ENCODE measurements around the gene MROH2A.

MROH2A gene

DNA sequence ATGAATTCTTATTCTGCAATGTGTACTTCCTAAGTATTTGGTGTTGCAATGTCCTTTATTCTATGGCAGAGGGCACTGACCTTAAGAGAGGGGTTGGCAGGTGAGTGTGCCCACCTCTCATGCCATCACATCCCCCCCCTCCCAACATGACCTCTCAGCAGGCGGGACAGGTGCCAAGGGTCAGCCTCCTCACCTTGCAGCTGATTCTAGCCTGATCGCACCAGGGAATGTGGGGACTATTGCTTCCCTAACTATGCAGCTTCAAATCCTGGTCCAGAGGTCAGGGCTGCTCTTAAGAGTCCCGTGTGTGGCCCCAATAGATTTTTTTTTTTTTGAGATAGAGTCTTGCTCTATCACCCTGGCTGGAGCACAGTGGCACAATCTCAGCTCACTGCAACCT, 66.7 kb downstream of the MROH2A start:
- no peaks in the 10 kb centered on the region for H3K27me3 ChIP-seq (ENCODE audit: insufficient read depth, poor library complexity, severe bottlenecking)
- H3K36me3 ChIP-seq (ENCODE audit: low read depth): peaks cover 100% of the 10 kb centered on the region
- no peak overlapping the region for H3K4me3 ChIP-seq (ENCODE audit: severe bottlenecking)
- no peak overlapping the region for H3K27ac ChIP-seq (ENCODE audit: poor library complexity, severe bottlenecking)
- TF ChIP-seq CTCF (IDR thresholded peaks at IDR 0.05; ENCODE audit: poor library complexity, severe bottlenecking): no peak
- H3K9me3 ChIP-seq (ENCODE audit: severe bottlenecking): no peaks in the 10 kb centered on the region
- no peaks in the 10 kb centered on the region for H3K4me1 ChIP-seq (ENCODE audit: insufficient read depth, poor library complexity, severe bottlenecking)
- DNase-seq (ENCODE audit: low spot score) (no peak), ATAC-seq (ENCODE audit: low read depth) (no peak)

- Histone ChIP-seq H3K4me1 (ENCODE audit: insufficient read depth, poor library complexity, severe bottlenecking) (no peaks in the 10 kb centered on the region), H3K36me3 (ENCODE audit: low read depth) (peaks cover 100% of the 10 kb centered on the region), H3K27ac (ENCODE audit: poor library complexity, severe bottlenecking) (no peak overlapping the region), H3K27me3 (ENCODE audit: insufficient read depth, poor library complexity, severe bottlenecking) (no peaks in the 10 kb centered on the region), H3K9me3 (ENCODE audit: severe bottlenecking) (no peaks in the 10 kb centered on the region), H3K4me3 (ENCODE audit: severe bottlenecking) (no peak overlapping the region)
- ATAC-seq (ENCODE audit: low read depth) (no peak), DNase-seq (ENCODE audit: low spot score) (no peak)
- no peak for TF ChIP-seq CTCF (IDR thresholded peaks at IDR 0.05; ENCODE audit: poor library complexity, severe bottlenecking)
These were observed 67.4 kb downstream of the MROH2A start for GRCh38 chr2:233845301-233846060.

- Histone ChIP-seq H3K27me3 (ENCODE audit: insufficient read depth, poor library complexity, severe bottlenecking) (no peaks in the 10 kb centered on the region), H3K9me3 (ENCODE audit: severe bottlenecking) (no peaks in the 10 kb centered on the region), H3K4me1 (ENCODE audit: insufficient read depth, poor library complexity, severe bottlenecking) (peaks cover 5% of the 10 kb centered on the region), H3K27ac (ENCODE audit: poor library complexity, severe bottlenecking) (no peak overlapping the region), H3K36me3 (ENCODE audit: low read depth) (peaks cover 100% of the 10 kb centered on the region), H3K4me3 (ENCODE audit: severe bottlenecking) (no peak overlapping the region)
- ATAC-seq (ENCODE audit: low read depth) (no peak), DNase-seq (ENCODE audit: low spot score) (no peak)
- no peak for TF ChIP-seq CTCF (IDR thresholded peaks at IDR 0.05; ENCODE audit: poor library complexity, severe bottlenecking)
These were observed 68.5 kb downstream of the MROH2A start for GRCh38 chr2:233846387-233847247.

DNA sequence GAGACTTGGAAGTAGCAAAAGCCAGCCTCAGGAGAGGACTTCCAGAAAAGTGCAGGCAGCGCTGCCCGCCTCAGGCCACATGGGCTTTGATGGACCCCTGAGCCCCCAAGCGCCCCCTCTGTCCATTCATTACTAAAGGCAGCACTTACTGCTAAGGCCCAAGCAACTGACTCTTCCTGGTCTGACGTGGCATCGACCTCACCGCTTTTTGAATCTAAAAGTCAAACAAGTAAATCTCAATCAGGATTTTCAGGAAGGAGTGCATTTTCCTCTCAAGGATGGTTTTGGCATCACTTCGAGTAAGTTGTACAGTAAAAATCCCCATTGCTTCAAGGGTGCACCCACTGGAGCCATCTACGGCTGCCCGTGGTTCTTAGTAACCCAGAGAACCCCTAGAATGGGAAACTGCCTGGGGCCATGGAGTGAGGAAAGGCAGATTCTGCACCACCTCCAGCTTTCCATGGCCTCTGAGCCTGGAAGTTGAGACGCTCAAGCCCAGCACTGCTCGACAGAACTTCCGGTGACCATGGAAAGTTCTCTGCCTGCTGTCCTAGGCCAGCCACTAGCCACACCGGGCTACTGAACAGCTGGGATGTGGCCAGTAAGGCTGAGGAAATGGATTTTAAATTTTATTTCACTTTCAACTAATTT, 69.2 kb downstream of the MROH2A start:
- H3K27me3 ChIP-seq (ENCODE audit: insufficient read depth, poor library complexity, severe bottlenecking): no peaks in the 10 kb centered on the region
- H3K4me3 ChIP-seq (ENCODE audit: severe bottlenecking): no peak overlapping the region
- no peak overlapping the region for H3K27ac ChIP-seq (ENCODE audit: poor library complexity, severe bottlenecking)
- H3K4me1 ChIP-seq (ENCODE audit: insufficient read depth, poor library complexity, severe bottlenecking): peaks cover 8% of the 10 kb centered on the region
- ATAC-seq (ENCODE audit: low read depth) (no peak), DNase-seq (ENCODE audit: low spot score) (no peak)
- no peak for TF ChIP-seq CTCF (IDR thresholded peaks at IDR 0.05; ENCODE audit: poor library complexity, severe bottlenecking)
- H3K9me3 ChIP-seq (ENCODE audit: severe bottlenecking): no peaks in the 10 kb centered on the region
- H3K36me3 ChIP-seq (ENCODE audit: low read depth): peaks cover 100% of the 10 kb centered on the region
